ENCODE results near the gene CFAP45.
"Not testable (repeated sequence)": the region's sequence is repeated elsewhere in the genome, so short reads cannot be mapped to it uniquely, and the experiment has no call there.

The CFAP45 gene

GRCh38 chr1:159922511-159923202 is 22.7 kb upstream of the CFAP45 start:
- DNase-seq = no peak

- DNase-seq = no peak
Observed at GRCh38 chr1:159921700-159922504, 21.9 kb upstream of the CFAP45 start.

GRCh38 chr1:159921251-159921650 is 21.3 kb upstream of the CFAP45 start:
- no peak for DNase-seq

- DNase-seq = no peak
Observed at GRCh38 chr1:159920651-159921050, 20.7 kb upstream of the CFAP45 start.

- DNase-seq = no peak
Observed at GRCh38 chr1:159920202-159920601, 20.2 kb upstream of the CFAP45 start.

- no peak for DNase-seq
Observed at GRCh38 chr1:159919236-159919865, 19.4 kb upstream of the CFAP45 start.

GRCh38 chr1:159918352-159919200 is 18.6 kb upstream of the CFAP45 start:
- DNase-seq = no peak

- DNase-seq = no peak
Observed at GRCh38 chr1:159917533-159918351, 17.8 kb upstream of the CFAP45 start.

GRCh38 chr1:159916242-159917051 is 16.5 kb upstream of the CFAP45 start:
- DNase-seq = peak; percentile 23

- DNase-seq = no peak
Observed at GRCh38 chr1:159915571-159916241, 15.7 kb upstream of the CFAP45 start.

GRCh38 chr1:159914252-159915018 is 14.5 kb upstream of the CFAP45 start:
- peak; percentile 51 for DNase-seq

GRCh38 chr1:159913451-159914192 is 13.7 kb upstream of the CFAP45 start:
- peak; percentile 91 for DNase-seq

GRCh38 chr1:159911326-159912070 is 11.5 kb upstream of the CFAP45 start:
- no peak for DNase-seq

- DNase-seq = no peak
Observed at GRCh38 chr1:159908031-159908940, 8.3 kb upstream of the CFAP45 start.

GRCh38 chr1:159906960-159907359 is 7.0 kb upstream of the CFAP45 start:
- no peak for DNase-seq

GRCh38 chr1:159904036-159904435 is 4.1 kb upstream of the CFAP45 start:
- not testable (repeated sequence) for DNase-seq

GRCh38 chr1:159902541-159902940 is 2.6 kb upstream of the CFAP45 start:
- DNase-seq = no peak
